ENCODE data around the gene UBASH3B.

- no peak for TF ChIP-seq CTCF (conservative IDR thresholded peaks at IDR 0.05; ENCODE audit: low read length)
- TF ChIP-seq EZH2phosphoT487 (IDR thresholded peaks at IDR 0.05; ENCODE audit: borderline replicate concordance, low read depth, low read length), result no peak
These were observed 22.9 kb downstream of the UBASH3B start for GRCh38 chr11:122678406-122678805.

All from OCI-LY7 (cell line).